Testis (tissue), 3 donors: Measurements from ENCODE around the gene UNC13B. TPM values are rescaled to one million over a fixed set of nuclear protein-coding genes. Genes with fewer than 3 reads are reported as not detected.
A peak's percentile ranks its signal among the peaks of the same experiment; 100 is the strongest.
"Not testable (repeated sequence)": the region's sequence is repeated elsewhere in the genome, so short reads cannot be mapped to it uniquely, and the experiment has no call there.

ENCODE experiments used
- DNase-seq: peaks from one replicate; pipeline ENCODE4 v3.0.0-alpha.2; 2019
- H3K27ac ChIP-seq, 2 donors: fragments of 200-600 bp; sonication (generic); one replicate each; pipeline ENCODE4 v1.5.1; 2019
- H3K27me3 ChIP-seq: fragments of 200-600 bp; sonication (generic); one replicate; pipeline ENCODE4 v1.5.1; 2019
- H3K36me3 ChIP-seq: fragments of 200-600 bp; sonication (generic); one replicate; pipeline ENCODE4 v1.5.1; 2017; ENCODE audit warnings: low read depth; ENCODE audit errors: missing control alignments
- H3K4me1 ChIP-seq: fragments of 200-600 bp; sonication (generic); one replicate; pipeline ENCODE4 v1.5.1; 2019
- H3K4me3 ChIP-seq, 2 donors: fragments of 200-600 bp; sonication (generic); one replicate each; pipeline ENCODE4 v1.5.1; 2017 to 2019
- H3K9me3 ChIP-seq: fragments of 200-600 bp; sonication (generic); one replicate; pipeline ENCODE4 v1.5.1; 2017
- POLR2A ChIP-seq: fragments of 450-650 bp; IDR thresholded peaks from one replicate; pipeline ENCODE4 v1.6.1; 2017; ENCODE audit warnings: antibody characterized with exemption, mild to moderate bottlenecking, moderate library complexity
- WGBS, 2 donors: methylation state at CpG; one replicate each; pipeline ENCODE4 v1.1.5; 2018; 5-methylcytosine and 5-hydroxymethylcytosine counted together
- intact Hi-C: fragments of 100-400 bp; cut with DNase I; formaldehyde crosslinking; loops from one replicate; pipeline ENCODE4 v1.15.1; 2023; ENCODE audit warnings: low total_unique reads
- polyA plus RNA-seq: library from polyadenylated mRNA; stranded (reverse); fragments of 350-450 nt; fragmentation: Illumina TruSeq; extraction: RNeasy Lipid Tissue Mini Kit (QIAGEN cat#74804); gene quantifications from one replicate; pipeline ENCODE4 v1.2.3, GENCODE V29; 2014; ENCODE audit warnings: low read depth, low replicate concordance; ENCODE audit not compliant: insufficient read depth
- total RNA-seq, 2 donors: library from RNA; depleted of rRNA; stranded (reverse); fragments of >200 nt; gene quantifications; one replicate each; pipeline ENCODE4 v1.2.3, GENCODE V29; 2016
- TF ChIP-seq, protein P1 (sequence below), 3 experiments: fragments of 450-650 bp in 2 of 3; fragments of 200-600 bp in 1 of 3; sonication (generic) in 1 of 3; IDR thresholded peaks; one replicate each; pipeline ENCODE4 v1.5.1; 2016 to 2019; ENCODE audit warnings: antibody characterized with exemption in 3 of 3, mild to moderate bottlenecking in 2 of 3, moderate library complexity in 1 of 3

Gene UNC13B
- total and polyA plus RNA-seq, 3 donors from 2014 or later, result 37.0 to 51.0 (median 40.2) TPM

DNA sequence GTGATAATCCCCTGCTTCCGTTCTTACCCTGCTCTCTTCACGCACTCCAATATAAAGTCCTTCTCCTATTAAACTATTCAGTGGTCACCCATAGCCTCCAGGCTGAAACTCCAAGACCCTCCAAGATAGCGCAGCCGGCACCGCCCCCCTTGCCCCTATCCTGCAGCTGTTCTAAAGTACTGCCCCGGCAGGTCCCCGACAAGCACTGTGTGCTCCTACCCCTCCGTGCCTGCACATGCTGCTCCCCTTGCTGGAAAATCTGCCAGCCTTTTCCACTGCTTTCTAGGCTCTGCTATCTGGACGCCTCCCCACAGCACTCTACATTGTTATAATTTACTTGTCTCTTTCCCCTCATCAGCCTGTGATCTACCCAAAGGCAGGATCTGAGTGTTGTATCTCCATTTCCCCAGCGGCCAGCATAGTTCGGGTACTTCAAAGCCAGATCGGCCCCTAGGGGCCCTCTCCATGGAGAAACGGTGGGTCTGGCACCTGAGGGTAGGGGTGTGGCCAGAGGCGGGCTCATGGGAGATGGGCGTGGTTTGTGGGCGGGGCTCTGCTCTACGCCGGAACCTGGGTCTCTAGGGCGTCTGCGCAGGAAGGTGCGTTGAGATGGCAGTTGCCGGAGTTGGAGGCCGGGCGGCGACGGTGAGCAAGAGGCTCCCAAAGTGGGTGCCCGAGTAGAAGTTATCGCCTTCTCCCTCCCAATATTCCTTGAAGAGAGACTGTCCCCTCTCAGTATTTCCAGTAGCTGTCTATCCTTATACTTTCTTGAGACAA lies 244.6 kb downstream of the UNC13B start:
- Histone ChIP-seq H3K4me3 (peak overlapping the region; percentile 49 to 50), H3K36me3 (no peaks in the 10 kb centered on the region), H3K27me3 (no peaks in the 10 kb centered on the region), H3K9me3 (no peaks in the 10 kb centered on the region), H3K4me1 (peaks cover 4% of the 10 kb centered on the region), H3K27ac (peak overlapping the region in 1 of 2 donors; percentile 54)
- TF ChIP-seq, protein P1, sequence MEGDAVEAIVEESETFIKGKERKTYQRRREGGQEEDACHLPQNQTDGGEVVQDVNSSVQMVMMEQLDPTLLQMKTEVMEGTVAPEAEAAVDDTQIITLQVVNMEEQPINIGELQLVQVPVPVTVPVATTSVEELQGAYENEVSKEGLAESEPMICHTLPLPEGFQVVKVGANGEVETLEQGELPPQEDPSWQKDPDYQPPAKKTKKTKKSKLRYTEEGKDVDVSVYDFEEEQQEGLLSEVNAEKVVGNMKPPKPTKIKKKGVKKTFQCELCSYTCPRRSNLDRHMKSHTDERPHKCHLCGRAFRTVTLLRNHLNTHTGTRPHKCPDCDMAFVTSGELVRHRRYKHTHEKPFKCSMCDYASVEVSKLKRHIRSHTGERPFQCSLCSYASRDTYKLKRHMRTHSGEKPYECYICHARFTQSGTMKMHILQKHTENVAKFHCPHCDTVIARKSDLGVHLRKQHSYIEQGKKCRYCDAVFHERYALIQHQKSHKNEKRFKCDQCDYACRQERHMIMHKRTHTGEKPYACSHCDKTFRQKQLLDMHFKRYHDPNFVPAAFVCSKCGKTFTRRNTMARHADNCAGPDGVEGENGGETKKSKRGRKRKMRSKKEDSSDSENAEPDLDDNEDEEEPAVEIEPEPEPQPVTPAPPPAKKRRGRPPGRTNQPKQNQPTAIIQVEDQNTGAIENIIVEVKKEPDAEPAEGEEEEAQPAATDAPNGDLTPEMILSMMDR (IDR thresholded peaks at IDR 0.05), result no peak
- no peak for TF ChIP-seq POLR2A
- peak; percentile 90 for DNase-seq
- intact Hi-C loops, result no loop called here
- 15 to 32% methylated on average over 25 to 28 of the region's 28 CpGs for WGBS, 2 donors

DNA sequence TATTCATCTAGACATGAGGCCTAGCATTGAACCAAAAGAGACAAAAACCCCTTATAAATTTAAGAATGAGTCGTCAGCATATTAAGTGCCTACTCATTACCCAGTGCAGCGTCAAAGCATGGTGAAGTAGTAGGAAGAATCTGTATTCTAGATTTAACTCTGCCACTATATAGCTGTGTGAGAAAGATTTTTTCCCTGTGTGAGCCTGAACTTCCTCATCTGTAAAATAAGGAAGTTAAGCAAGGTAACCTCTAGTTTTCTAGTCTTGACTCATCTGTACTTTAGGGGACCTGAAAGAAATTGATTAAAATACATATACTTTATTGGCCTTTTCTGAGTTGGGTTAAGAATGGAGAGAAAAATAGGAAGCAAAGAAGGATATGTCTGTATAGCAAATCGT lies 246.0 kb downstream of the UNC13B start:
- 63 to 82% methylated on average over 3 of the region's 3 CpGs for WGBS, 2 donors
- no peaks in the 10 kb centered on the region for H3K36me3 ChIP-seq
- H3K9me3 ChIP-seq, result no peaks in the 10 kb centered on the region
- TF ChIP-seq POLR2A, result no peak
- TF ChIP-seq, protein P1 (IDR thresholded peaks at IDR 0.05), result no peak
- DNase-seq, result no peak
- H3K4me1 ChIP-seq, result peaks cover 4% of the 10 kb centered on the region
- H3K27me3 ChIP-seq, result no peaks in the 10 kb centered on the region
- no peak overlapping the region for H3K4me3 ChIP-seq
- intact Hi-C loops, result no loop called here
- no peak overlapping the region for H3K27ac ChIP-seq

DNA sequence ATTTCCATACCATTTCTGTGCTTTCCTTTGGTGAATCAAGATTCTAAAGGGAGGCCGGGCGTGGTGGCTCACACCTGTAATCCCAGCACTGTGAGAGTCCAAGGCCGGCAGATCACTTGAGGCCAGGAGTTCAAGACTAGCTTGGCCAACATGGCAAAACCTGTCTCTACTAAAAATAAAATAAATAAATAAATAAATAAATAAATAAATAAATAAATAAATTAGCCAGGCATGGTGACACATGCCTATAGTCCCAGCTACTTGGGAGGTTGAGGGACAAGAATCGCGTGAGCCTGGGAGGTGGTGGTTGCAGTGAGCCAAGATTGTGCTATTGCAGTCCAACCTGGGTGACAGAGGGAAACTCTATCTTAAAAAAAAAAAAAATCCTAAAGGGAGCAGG lies 247.6 kb downstream of the UNC13B start:
- H3K36me3 ChIP-seq, H3K4me1 ChIP-seq, intact Hi-C loops, H3K4me3 ChIP-seq, DNase-seq, H3K27me3 ChIP-seq, H3K9me3 ChIP-seq, H3K27ac ChIP-seq: not testable (repeated sequence)
- 92 to 93% methylated on average over 5 of the region's 5 CpGs for WGBS, 2 donors

DNA sequence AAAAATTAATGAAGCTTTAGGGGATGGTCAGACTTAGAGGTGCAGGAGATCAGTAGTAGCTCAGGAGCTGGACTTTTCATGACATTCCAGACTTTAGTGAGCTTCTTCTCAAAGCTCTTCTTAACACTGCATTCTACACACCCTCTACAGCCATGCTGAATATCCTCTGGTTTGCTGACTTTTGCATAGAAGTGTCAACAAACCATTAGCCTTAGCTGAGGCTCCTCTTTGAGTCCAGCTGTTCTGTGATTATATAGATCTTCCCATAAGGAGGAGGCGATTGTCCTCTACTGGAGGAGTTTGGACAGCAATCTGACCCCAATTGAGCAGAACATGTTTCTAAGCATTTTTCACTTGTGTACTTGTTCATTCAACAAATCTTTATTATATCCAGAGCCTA lies 253.1 kb downstream of the UNC13B start:
- WGBS, 2 donors, result 69 to 88% methylated on average over 1 of the region's 1 CpG
- H3K9me3 ChIP-seq, result no peaks in the 10 kb centered on the region
- no peaks in the 10 kb centered on the region for H3K4me1 ChIP-seq
- TF ChIP-seq, protein P1 (IDR thresholded peaks at IDR 0.05), result no peak
- no peak for TF ChIP-seq POLR2A
- no peaks in the 10 kb centered on the region for H3K27me3 ChIP-seq
- intact Hi-C loops, result no loop called here
- DNase-seq, result no peak
- H3K27ac ChIP-seq, result no peak overlapping the region
- H3K36me3 ChIP-seq, result no peaks in the 10 kb centered on the region
- no peak overlapping the region for H3K4me3 ChIP-seq

DNA sequence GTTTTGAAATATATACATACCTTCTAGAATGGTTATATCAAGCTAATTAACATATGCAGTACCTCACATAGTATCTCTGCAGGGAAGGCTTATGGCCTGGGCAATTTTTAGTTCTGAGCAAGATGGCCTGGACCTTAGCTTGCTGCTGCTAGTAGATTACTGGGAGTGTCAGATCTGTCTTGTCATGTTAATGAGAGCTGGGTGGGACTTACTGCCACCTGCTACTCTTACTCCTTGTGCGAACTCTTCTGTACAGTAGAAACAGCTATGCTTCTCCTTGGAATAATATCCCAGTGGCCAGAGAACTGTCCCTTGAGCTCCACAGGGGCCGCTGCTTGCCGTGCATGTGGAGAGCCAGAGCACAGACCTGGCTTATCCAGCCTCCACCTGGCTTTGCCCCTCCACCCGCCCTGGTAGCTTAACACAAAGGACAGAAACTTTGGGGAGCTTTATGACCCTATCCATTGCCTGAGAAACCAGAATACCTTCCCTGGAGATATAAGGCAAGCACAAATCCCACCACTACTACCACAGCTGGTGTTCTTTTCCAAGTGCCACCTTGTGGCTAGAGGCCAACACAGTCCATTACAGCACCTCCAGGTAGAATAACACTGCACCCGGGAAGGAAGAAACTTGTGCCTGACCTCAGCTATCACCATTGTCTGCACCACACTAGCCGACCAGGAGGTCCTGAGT lies 253.7 kb downstream of the UNC13B start:
- no peak overlapping the region for H3K4me3 ChIP-seq
- no peaks in the 10 kb centered on the region for H3K4me1 ChIP-seq
- no peak for TF ChIP-seq POLR2A
- TF ChIP-seq, protein P1 (IDR thresholded peaks at IDR 0.05), result no peak
- DNase-seq, result no peak
- no peak overlapping the region for H3K27ac ChIP-seq
- H3K9me3 ChIP-seq, result no peaks in the 10 kb centered on the region
- intact Hi-C loops, result no loop called here
- no peaks in the 10 kb centered on the region for H3K27me3 ChIP-seq
- 69 to 83% methylated on average over 4 to 6 of the region's 6 CpGs for WGBS, 2 donors
- no peaks in the 10 kb centered on the region for H3K36me3 ChIP-seq
